NB4 (cell line): ENCODE results near the gene PLEKHH2.

Experiments used
- DNase-seq: peaks from one replicate; pipeline ENCODE4 v3.0.0; 2010; ENCODE audit warnings: low read depth
- H3K4me3 ChIP-seq: one replicate; pipeline ENCODE4 v1.5.1; 2011; ENCODE audit warnings: mild to moderate bottlenecking, low read depth, low read length, moderate library complexity
- MYC ChIP-seq: IDR thresholded peaks from 2 replicates; pipeline ENCODE4 v1.6.1; 2011; ENCODE audit warnings: low read depth, low read length
- POLR2A ChIP-seq: IDR thresholded peaks from 2 replicates; pipeline ENCODE4 v1.6.1; 2011; ENCODE audit warnings: mild to moderate bottlenecking; ENCODE audit not compliant: insufficient read length; ENCODE audit errors: extremely low read depth
- TF ChIP-seq, protein P1 (sequence below): IDR thresholded peaks from one replicate; pipeline ENCODE4 v1.5.1; 2012; ENCODE audit warnings: low read depth, low read length
- TF ChIP-seq, protein P2 (sequence below): IDR thresholded peaks from 2 replicates; pipeline ENCODE4 v1.6.1; 2011; ENCODE audit warnings: low read depth, low read length

The PLEKHH2 gene

DNA sequence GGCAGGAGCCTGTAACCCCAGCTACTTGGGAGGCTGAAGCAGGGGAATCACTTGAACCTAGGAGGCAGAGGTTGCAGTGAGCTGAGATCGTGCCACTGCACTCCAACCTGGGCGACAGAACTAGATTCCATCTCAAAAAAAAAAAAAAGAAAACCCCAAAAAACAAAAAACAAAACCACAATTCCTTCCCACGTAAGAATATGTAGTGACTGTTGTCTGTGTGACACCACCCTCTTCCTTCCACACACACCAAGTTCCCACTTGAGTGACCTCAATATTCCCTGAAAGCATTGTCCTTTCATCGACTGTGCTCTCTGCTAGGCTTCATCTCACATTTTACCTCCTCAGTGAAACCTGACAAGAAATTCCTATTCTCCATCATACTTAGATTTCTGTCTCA is 32.4 kb upstream of the PLEKHH2 start:
- DNase-seq = no peak
- no peak overlapping the region for H3K4me3 ChIP-seq
- TF ChIP-seq, protein P1, sequence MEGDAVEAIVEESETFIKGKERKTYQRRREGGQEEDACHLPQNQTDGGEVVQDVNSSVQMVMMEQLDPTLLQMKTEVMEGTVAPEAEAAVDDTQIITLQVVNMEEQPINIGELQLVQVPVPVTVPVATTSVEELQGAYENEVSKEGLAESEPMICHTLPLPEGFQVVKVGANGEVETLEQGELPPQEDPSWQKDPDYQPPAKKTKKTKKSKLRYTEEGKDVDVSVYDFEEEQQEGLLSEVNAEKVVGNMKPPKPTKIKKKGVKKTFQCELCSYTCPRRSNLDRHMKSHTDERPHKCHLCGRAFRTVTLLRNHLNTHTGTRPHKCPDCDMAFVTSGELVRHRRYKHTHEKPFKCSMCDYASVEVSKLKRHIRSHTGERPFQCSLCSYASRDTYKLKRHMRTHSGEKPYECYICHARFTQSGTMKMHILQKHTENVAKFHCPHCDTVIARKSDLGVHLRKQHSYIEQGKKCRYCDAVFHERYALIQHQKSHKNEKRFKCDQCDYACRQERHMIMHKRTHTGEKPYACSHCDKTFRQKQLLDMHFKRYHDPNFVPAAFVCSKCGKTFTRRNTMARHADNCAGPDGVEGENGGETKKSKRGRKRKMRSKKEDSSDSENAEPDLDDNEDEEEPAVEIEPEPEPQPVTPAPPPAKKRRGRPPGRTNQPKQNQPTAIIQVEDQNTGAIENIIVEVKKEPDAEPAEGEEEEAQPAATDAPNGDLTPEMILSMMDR = no peak
- TF ChIP-seq POLR2A (no peak), MYC (no peak)
- TF ChIP-seq, protein P2, sequence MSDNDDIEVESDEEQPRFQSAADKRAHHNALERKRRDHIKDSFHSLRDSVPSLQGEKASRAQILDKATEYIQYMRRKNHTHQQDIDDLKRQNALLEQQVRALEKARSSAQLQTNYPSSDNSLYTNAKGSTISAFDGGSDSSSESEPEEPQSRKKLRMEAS = no peak

DNA sequence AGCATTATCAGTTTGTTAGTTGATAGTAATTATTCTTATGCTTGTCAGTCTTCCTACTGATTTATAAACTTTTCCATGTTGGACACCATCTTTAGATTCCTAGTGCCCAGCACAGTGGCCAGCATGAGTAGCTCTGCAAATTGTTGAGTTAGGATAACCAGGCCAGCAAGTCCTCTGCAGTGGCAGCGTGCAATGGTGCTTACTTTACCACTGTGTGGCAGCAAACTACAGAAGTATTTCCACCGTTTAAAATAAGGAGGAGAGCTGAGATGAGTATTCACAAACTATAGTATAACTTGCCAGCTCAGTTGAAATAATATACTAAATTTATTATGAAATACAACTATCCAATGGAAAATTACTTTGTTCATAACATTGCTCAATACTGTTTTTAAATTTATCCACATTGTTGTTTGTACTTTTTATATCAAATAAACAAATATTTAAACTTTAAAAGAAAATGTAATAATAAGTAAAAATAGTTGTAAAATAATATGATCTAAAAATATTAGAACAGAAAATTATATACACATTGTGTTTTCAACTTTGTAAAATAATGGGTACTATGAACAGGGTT is 31.9 kb upstream of the PLEKHH2 start:
- TF ChIP-seq, protein P1 = peak; percentile 70
- TF ChIP-seq, protein P2 = peak; percentile 39; the same call in 1 of the 2 replicates
- TF ChIP-seq POLR2A (no peak), MYC (no peak)
- peak; percentile 71 for DNase-seq

DNA sequence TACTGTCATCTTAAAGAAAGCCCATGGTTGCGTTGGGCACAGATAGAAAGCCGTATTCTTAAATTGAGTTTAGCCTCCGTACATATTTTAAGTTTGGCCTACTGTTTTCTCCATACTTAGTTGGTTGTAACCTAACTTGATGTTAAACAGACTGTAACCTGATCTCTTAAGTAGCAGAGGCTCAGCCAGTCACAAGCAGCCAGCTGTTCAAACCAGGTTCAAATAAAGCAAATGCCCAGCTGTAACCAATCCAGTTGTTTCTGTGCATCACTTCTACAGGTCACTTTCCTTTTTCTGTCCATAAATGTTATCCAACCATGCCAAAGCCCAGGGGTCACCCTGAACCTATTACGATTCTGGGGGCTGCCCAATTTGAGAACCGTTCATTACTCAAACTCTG is 31.2 kb upstream of the PLEKHH2 start:
- H3K4me3 ChIP-seq = no peak overlapping the region
- TF ChIP-seq POLR2A (no peak), MYC (no peak)
- TF ChIP-seq, protein P1 = no peak
- TF ChIP-seq, protein P2 = no peak
- DNase-seq = no peak

More for the DNA sequence above, 31.9 kb upstream of the PLEKHH2 start:
- H3K4me3 ChIP-seq = no peak overlapping the region

DNA sequence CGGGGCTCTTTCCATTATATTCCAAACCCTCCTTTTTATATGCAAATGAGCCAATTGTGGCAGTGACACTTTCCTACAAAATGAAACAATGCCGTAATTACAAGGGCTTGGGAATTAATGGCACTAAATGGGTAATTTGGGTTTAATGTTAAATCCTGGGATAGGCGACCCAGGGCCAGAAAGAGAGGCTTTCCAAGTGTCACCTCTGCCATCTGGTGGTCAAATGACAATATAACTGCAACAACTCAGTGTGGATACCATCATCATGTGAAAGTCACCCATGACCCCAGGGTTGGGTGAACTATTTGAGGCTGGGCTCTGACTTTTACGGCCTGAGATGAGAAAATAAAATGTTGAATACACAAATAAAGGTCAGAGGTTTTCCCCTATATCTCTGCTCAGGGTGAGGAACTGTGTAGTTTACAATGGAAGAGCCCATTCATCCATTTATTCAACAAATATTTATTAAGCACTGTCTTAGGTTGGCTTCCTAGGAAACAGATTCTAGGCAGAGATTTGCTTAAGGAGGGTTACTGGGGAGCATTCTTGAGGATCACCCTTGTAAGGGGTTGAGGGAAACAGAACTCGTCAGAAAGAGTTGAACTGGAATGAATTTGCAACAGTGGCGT is 27.7 kb upstream of the PLEKHH2 start:
- no peak overlapping the region for H3K4me3 ChIP-seq
- TF ChIP-seq, protein P1 = peak; percentile 67
- TF ChIP-seq, protein P2 = no peak
- no peak for TF ChIP-seq POLR2A
- peak; percentile 68 for DNase-seq

DNA sequence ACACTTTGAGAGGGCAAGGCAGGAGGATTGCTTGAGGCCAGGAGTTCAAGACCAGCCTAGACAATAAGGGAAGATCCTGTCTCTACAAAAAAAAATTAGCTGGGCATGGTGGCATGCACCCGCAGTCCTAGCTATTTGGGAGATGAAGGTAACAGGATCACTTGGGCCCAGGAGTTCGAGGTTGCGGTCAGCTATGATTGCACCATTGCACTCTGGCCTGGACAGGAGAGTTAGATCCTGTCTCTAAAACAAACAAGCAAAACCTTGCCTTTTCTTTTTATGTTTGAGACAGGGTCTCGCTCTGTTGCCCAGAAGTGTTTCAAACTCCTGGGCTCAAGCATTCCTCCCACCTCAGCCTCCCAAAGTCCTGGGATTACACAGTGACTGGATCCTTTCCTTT is 26.7 kb upstream of the PLEKHH2 start:
- no peak for DNase-seq

More for the DNA sequence above, 26.7 kb upstream of the PLEKHH2 start:
- TF ChIP-seq POLR2A (no peak), MYC (no peak)
- TF ChIP-seq, protein P2 = no peak
- no peak overlapping the region for H3K4me3 ChIP-seq
